NCI-H1105 (cell line): ENCODE data around the gene HMMR.
"Not testable (repeated sequence)": the region's sequence is repeated elsewhere in the genome, so short reads cannot be mapped to it uniquely, and the experiment has no call there.

ENCODE experiments used
- DNase-seq: peaks from one replicate; lab custom pipeline; 2025; lab: John Stamatoyannopoulos, UW

Gene HMMR

DNA sequence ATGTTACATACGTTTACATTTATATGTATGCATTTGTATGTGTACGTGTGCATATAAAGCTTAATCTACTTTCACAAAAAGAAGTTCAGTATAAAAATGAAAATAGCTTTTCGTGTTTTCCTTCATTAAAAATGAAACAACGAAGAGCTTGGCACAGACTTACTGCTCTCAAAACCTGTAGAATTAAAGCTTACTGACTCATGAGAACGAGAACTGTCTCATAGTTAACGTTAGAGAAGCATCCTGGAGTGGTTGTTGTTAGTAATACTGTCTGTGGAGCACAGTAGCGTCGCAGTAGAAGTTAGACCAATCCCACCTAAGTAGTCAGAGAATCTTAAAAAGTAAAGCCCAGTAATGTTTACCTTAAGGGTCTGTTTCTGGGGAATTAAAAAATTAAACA, 46.3 kb downstream of the HMMR start:
- DNase-seq = no peak

- no peak for DNase-seq
These were observed 48.3 kb downstream of the HMMR start for GRCh38 chr5:163508753-163509152.

DNA sequence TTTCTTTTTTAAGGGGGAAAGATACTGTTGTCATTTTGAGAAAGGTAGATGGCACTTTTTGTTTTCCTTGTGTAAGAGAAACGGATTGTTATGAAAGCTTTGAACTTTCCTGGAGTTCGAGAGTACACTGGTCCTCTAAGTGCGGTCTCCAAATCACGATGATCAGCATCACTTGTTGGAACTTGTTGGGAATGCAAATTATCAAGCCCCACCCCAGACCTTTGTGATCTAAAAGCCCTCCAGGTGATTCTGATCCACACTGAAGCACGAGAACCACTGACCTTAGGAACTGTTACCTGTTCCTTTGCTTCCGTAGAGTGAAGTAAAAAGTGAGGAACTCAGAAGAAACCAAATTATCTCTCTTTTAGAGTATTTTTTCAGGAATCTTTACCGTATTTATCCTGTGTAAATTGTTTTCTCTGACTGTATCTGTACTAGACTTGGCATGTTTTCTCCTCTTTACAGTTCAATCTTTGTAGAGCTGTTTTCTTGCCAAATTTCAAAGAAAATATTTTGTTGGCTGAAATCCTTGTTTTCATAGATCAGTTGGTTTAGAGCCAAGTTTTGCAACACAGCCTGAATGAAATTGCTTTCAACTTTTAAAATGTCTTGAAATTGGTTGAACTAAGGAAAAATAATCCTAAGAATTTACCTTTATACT, 49.0 kb downstream of the HMMR start:
- DNase-seq = peak; percentile 51

DNA sequence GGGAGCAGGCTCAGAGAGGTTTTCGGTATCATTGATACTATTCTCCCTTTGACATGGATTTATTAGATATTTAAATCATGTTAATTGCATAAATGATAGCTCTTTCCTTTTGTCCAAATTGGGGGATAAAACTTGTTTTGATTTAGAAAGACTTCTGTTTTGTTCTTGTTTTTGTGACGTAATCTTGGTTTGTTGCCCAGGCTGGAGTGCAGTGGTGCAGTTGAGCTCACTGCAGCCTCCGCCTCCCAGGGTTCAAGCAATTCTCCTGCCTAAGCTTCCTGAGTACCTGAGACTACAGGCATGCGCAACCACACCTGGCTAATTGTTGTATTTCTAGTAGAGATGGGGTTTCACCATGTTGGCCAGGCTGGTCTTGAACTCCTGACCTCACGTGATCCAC, 52.1 kb downstream of the HMMR start:
- no peak for DNase-seq

GRCh38 chr5:163525096-163525495, 64.7 kb downstream of the HMMR start:
- no peak for DNase-seq

DNA sequence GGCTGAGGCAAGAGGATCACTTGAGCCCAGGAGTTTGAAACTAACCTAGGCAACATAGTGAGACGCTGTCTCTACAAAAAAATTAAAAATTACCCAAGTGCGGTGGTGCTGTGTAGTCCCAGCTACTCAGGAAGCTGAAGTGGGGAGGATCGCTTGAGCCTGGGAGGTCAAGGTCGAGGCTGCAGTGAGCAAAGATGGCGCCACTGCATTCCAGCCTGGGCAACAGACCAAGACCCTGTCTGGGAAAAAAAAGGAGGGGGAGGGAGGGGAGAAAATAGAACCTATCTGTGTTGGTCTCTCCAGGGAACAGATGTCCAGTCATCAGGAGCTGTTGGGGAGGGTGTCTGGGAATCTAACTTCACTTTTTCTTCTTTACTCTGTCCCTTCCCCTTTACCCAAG, 69.3 kb downstream of the HMMR start:
- no peak for DNase-seq

DNA sequence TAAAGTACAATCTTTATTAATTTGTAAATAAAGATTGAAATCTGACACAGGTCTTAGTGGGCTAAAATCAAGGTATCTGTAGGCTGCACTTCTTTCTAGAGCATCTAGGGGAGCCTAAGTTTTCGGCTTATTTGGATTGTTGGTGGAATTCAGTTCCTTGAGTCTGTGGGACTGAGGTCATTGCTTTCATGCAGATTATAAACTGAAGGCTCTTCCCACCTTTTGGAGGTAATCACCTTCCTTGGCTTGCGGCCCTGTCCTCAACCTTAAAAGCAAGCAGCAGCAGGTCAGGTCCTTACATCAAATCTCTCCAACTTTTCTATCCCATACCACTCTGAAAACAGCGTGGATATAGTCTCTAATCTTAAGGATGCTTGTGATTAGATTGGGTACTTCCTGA, 70.8 kb downstream of the HMMR start:
- DNase-seq = no peak

DNA sequence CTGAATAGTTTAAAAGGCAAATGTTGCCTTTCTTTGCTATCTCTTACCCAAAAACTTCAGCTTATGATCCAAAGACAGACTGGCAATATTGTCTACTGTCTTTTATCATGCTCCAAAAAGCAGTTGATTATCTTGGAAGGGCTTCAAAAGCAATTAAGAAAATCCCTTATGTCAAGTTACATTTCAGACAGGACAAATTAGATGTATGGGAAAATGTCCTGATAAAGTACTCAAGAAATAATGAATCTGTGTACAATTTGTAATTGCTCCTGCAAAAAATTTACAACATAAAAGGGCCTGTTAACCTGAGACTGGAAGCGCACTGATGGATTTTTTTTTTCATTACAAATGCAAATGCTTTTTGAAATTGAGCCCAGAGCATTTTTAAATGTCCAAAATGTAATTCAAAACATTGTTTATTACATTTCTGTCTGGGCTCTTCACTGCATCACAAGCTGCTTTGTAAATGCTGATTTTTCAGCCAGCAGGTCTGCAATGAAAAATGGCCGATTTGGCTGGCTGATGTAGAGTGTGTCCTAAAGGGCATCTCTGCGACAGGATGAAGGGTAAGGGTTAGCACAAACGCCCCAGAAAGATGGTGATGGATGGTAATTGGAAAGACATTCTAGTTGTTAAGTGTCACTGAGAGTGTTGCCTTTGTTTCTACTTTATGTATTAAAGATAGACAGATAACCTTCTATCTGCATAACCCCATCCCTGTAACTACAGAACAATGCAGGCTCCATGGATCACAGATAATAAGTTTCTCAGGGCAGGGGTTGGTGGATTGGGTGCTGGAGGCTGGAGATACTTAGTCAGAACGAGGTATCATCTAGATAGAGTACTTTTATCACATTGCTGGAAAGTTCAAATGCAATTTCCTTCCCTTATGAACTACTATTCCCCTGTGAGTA, 72.0 kb downstream of the HMMR start:
- peak; percentile 16 for DNase-seq

GRCh38 chr5:163533223-163533622, 72.8 kb downstream of the HMMR start:
- no peak for DNase-seq

- DNase-seq = no peak
These were observed 74.2 kb downstream of the HMMR start for GRCh38 chr5:163534492-163535094.

- no peak for DNase-seq
These were observed 74.9 kb downstream of the HMMR start for GRCh38 chr5:163535290-163535689.

GRCh38 chr5:163536442-163536841, 76.0 kb downstream of the HMMR start:
- DNase-seq = not testable (repeated sequence)

GRCh38 chr5:163540696-163541095, 80.3 kb downstream of the HMMR start:
- DNase-seq = no peak
